Loucy (cell line): ENCODE results near the gene SMIM35.

ENCODE experiments used
- H2AFZ ChIP-seq: fragments of 200-600 bp; sonication (generic); 2 replicates; pipeline ENCODE4 v1.6.0; 2016; ENCODE audit warnings: antibody characterized with exemption, mild to moderate bottlenecking, low read length, moderate library complexity
- H3F3A ChIP-seq: fragments of 200-600 bp; 2 replicates; pipeline ENCODE4 v1.6.0; 2016; ENCODE audit warnings: antibody characterized with exemption, low read depth, mild to moderate bottlenecking
- H3K27me3 ChIP-seq: fragments of 200-600 bp; sonication (generic); 2 replicates; pipeline ENCODE4 v1.6.1; 2014; ENCODE audit warnings: low read length, mild to moderate bottlenecking; ENCODE audit not compliant: insufficient read depth, poor library complexity, severe bottlenecking
- H3K36me3 ChIP-seq: fragments of 200-600 bp; sonication (generic); 2 replicates; pipeline ENCODE4 v1.6.1; 2016; ENCODE audit warnings: low read length; ENCODE audit not compliant: insufficient read depth
- H3K4me1 ChIP-seq: fragments of 200-600 bp; sonication (generic); 2 replicates; pipeline ENCODE4 v1.5.1; 2014; ENCODE audit warnings: low read length, mild to moderate bottlenecking; ENCODE audit not compliant: insufficient read depth, poor library complexity, severe bottlenecking
- H3K4me2 ChIP-seq: fragments of 200-600 bp; sonication (generic); 2 replicates; pipeline ENCODE4 v1.6.0; 2014; ENCODE audit warnings: antibody characterized with exemption, low read length, low read depth, mild to moderate bottlenecking; ENCODE audit not compliant: poor library complexity, severe bottlenecking
- H3K4me3 ChIP-seq: fragments of 200-600 bp; sonication (generic); 2 replicates; pipeline ENCODE4 v1.5.1; 2014; ENCODE audit warnings: low read length, mild to moderate bottlenecking, mixed read lengths; ENCODE audit not compliant: poor library complexity, severe bottlenecking
- H3K79me2 ChIP-seq: fragments of 200-600 bp; sonication (generic); 2 replicates; pipeline ENCODE4 v1.6.1; 2014; ENCODE audit warnings: low read length; ENCODE audit not compliant: insufficient read depth
- H3K9ac ChIP-seq: fragments of 200-600 bp; sonication (generic); 2 replicates; pipeline ENCODE4 v1.6.0; 2014; ENCODE audit warnings: mild to moderate bottlenecking, low read depth, low read length, moderate library complexity; ENCODE audit not compliant: poor library complexity, severe bottlenecking
- H3K9me2 ChIP-seq: fragments of 200-600 bp; sonication (generic); replicated peaks from 2 replicates; pipeline ENCODE4 v1.6.1; 2016; ENCODE audit warnings: low read depth, low read length, mixed read lengths
- H3K9me3 ChIP-seq: fragments of 200-600 bp; sonication (generic); 2 replicates; pipeline ENCODE4 v1.6.1; 2014; ENCODE audit warnings: mild to moderate bottlenecking, antibody characterized with exemption, low read length, low read depth; ENCODE audit not compliant: insufficient read depth
- H4K20me1 ChIP-seq: fragments of 200-600 bp; sonication (generic); 2 replicates; pipeline ENCODE4 v1.6.0; 2014; ENCODE audit warnings: antibody characterized with exemption, low read length, mild to moderate bottlenecking; ENCODE audit not compliant: insufficient read depth, poor library complexity, severe bottlenecking
- EZH2phosphoT487 ChIP-seq: fragments of 200-600 bp; IDR thresholded peaks from 2 replicates; pipeline ENCODE4 v1.6.1; 2018; ENCODE audit warnings: antibody characterized with exemption, mild to moderate bottlenecking, moderate library complexity, borderline replicate concordance
- TF ChIP-seq, protein P1 (sequence below): fragments of 200-600 bp; sonication (generic); conservative IDR thresholded peaks from 2 replicates; pipeline ENCODE4 v1.5.1; 2014; ENCODE audit warnings: mild to moderate bottlenecking, antibody characterized with exemption, low read length

SMIM35 gene

GRCh38 chr11:118104491-118104890, 17.7 kb upstream of the SMIM35 start:
- Histone ChIP-seq H3K4me3 (no peak overlapping the region), H3K36me3 (no peaks in the 10 kb centered on the region), H4K20me1 (no peaks in the 10 kb centered on the region), H3K4me1 (no peaks in the 10 kb centered on the region), H3K4me2 (no peak overlapping the region), H2AFZ (no peak overlapping the region), H3F3A (no peaks in the 10 kb centered on the region), H3K27me3 (no peaks in the 10 kb centered on the region), H3K9me2 (no peaks in the 10 kb centered on the region), H3K79me2 (no peaks in the 10 kb centered on the region), H3K9me3 (no peaks in the 10 kb centered on the region), H3K9ac (no peak overlapping the region)
- TF ChIP-seq, protein P1, sequence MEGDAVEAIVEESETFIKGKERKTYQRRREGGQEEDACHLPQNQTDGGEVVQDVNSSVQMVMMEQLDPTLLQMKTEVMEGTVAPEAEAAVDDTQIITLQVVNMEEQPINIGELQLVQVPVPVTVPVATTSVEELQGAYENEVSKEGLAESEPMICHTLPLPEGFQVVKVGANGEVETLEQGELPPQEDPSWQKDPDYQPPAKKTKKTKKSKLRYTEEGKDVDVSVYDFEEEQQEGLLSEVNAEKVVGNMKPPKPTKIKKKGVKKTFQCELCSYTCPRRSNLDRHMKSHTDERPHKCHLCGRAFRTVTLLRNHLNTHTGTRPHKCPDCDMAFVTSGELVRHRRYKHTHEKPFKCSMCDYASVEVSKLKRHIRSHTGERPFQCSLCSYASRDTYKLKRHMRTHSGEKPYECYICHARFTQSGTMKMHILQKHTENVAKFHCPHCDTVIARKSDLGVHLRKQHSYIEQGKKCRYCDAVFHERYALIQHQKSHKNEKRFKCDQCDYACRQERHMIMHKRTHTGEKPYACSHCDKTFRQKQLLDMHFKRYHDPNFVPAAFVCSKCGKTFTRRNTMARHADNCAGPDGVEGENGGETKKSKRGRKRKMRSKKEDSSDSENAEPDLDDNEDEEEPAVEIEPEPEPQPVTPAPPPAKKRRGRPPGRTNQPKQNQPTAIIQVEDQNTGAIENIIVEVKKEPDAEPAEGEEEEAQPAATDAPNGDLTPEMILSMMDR = no peak
- no peak for TF ChIP-seq EZH2phosphoT487

DNA sequence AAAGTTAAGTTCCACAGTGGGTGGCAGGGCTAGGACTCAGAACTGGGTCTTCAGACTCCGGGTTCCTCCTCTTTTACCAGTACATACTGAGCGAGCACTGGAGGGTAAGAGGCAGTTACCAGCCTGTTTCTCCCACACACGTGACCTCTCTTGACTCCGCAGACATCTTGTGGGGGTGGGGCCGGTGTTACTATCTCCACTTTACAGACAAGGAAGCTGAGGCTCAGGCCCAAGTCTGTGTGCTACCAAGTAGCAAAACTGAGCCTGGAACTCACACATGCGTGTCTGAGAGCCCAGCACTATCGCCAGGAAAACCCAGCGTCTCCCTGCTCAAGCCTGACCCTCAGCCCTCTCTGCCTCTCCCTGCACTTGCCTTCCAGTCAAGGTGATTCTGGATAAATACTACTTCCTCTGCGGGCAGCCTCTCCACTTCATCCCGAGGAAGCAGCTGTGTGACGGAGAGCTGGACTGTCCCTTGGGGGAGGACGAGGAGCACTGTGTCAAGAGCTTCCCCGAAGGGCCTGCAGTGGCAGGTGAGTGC, 16.0 kb upstream of the SMIM35 start:
- Histone ChIP-seq H3K9me3 (no peaks in the 10 kb centered on the region), H3K4me2 (no peak overlapping the region), H3K4me3 (no peak overlapping the region), H3K4me1 (no peaks in the 10 kb centered on the region), H3F3A (no peaks in the 10 kb centered on the region), H3K9me2 (no peaks in the 10 kb centered on the region), H3K27me3 (no peaks in the 10 kb centered on the region), H4K20me1 (no peaks in the 10 kb centered on the region), H3K36me3 (no peaks in the 10 kb centered on the region), H2AFZ (no peak overlapping the region), H3K79me2 (no peaks in the 10 kb centered on the region), H3K9ac (no peak overlapping the region)
- TF ChIP-seq, protein P1 = no peak
- TF ChIP-seq EZH2phosphoT487 = no peak

- H4K20me1 ChIP-seq = no peaks in the 10 kb centered on the region
- TF ChIP-seq, protein P1 = no peak
- TF ChIP-seq EZH2phosphoT487 = no peak
- no peaks in the 10 kb centered on the region for H3K36me3 ChIP-seq
- H3F3A ChIP-seq = no peaks in the 10 kb centered on the region
- H3K27me3 ChIP-seq = no peaks in the 10 kb centered on the region
- no peak overlapping the region for H3K4me2 ChIP-seq
- no peak overlapping the region for H3K9ac ChIP-seq
- H3K9me3 ChIP-seq = no peaks in the 10 kb centered on the region
- no peaks in the 10 kb centered on the region for H3K79me2 ChIP-seq
- H3K4me1 ChIP-seq = no peaks in the 10 kb centered on the region
- H3K9me2 ChIP-seq = no peaks in the 10 kb centered on the region
- no peak overlapping the region for H3K4me3 ChIP-seq
- H2AFZ ChIP-seq = no peak overlapping the region
These were observed 14.0 kb upstream of the SMIM35 start for GRCh38 chr11:118100691-118101232.
